Kidney (tissue), 14 donors: ENCODE results near the gene CNKSR1. TPM values are rescaled to one million over a fixed set of nuclear protein-coding genes. Genes with fewer than 3 reads are reported as not detected.
A peak's percentile ranks its signal among the peaks of the same experiment; 100 is the strongest.

Experiments
- DNase-seq, 5 donors: peaks; one replicate each; pipeline ENCODE4 v3.0.0-alpha.2; 2013 to 2020
- FAIRE-seq: peaks from 2 replicates; lab custom pipeline; 2012; peaks lifted over from hg19 to GRCh38; lab: Jason Lieb, UNC
- H3K27ac ChIP-seq, 2 donors: one replicate each; pipeline ENCODE4 v1.7.0; 2013; ENCODE audit warnings: low read depth in 2 of 2, low read length in 2 of 2, inconsistent platforms in 1 of 2
- H3K27me3 ChIP-seq: one replicate; pipeline ENCODE4 v1.7.1; 2013; ENCODE audit warnings: low read length, inconsistent platforms; ENCODE audit not compliant: control insufficient read depth, insufficient read depth
- H3K36me3 ChIP-seq, 3 donors: one replicate each; pipeline versions ENCODE4 v1.7.0 to v1.7.1; 2013; ENCODE audit warnings: low read length in 3 of 3, control low read depth in 1 of 3, inconsistent platforms in 1 of 3; ENCODE audit not compliant: insufficient read depth in 3 of 3, control insufficient read depth in 2 of 3
- H3K4me1 ChIP-seq, 3 donors: one replicate each; pipeline versions ENCODE4 v1.7.0 to v1.7.1; 2013; ENCODE audit warnings: low read length in 3 of 3, inconsistent platforms in 1 of 3, low read depth in 1 of 3; ENCODE audit not compliant: control insufficient read depth in 2 of 3, insufficient read depth in 2 of 3
- H3K4me3 ChIP-seq, 3 donors: one replicate each; pipeline versions ENCODE4 v1.7.0 to v1.8.1; 2013; ENCODE audit warnings: low read length in 3 of 3, control low read depth in 1 of 3, inconsistent platforms in 1 of 3
- H3K9ac ChIP-seq, 3 donors: one replicate each; pipeline versions ENCODE4 v1.7.0 to v1.7.1; 2013; ENCODE audit warnings: low read length in 3 of 3, control low read depth in 1 of 3, inconsistent platforms in 1 of 3
- H3K9me3 ChIP-seq, 3 donors: one replicate each; pipeline versions ENCODE4 v1.7.0 to v1.7.1; 2013; ENCODE audit warnings: low read length in 3 of 3, control low read depth in 1 of 3, inconsistent platforms in 1 of 3; ENCODE audit not compliant: control insufficient read depth in 2 of 3, insufficient read depth in 1 of 3
- CTCF ChIP-seq: IDR thresholded peaks from 3 replicates; pipeline ENCODE4 v1.5.1; 2012; ENCODE audit warnings: mild to moderate bottlenecking, moderate library complexity, borderline replicate concordance; ENCODE audit not compliant: insufficient read depth; ENCODE audit errors: extremely low read depth
- intact Hi-C: fragments of 100-400 bp; cut with DNase I; formaldehyde crosslinking; loops from one replicate; pipeline ENCODE4 v1.11.1; 2022
- polyA plus RNA-seq: library from polyadenylated mRNA; stranded (reverse); fragments of 350-450 nt; fragmentation: Illumina TruSeq; extraction: RNeasy Lipid Tissue Mini Kit (QIAGEN cat#74804); gene quantifications from one replicate; pipeline ENCODE4 v1.2.3, GENCODE V29; 2014; ENCODE audit warnings: low read depth, low replicate concordance; ENCODE audit not compliant: insufficient read depth
- total RNA-seq: library from RNA; stranded (reverse); fragmentation: NEBNext Ultra II Directional; extraction: Animal tissue kit (Norgen Biotek cat#: 25700); gene quantifications from one replicate; pipeline ENCODE4 v1.2.1, GENCODE V29; 2021
- donor health status: control.
- donor health status: control.
- donor health status: control.
- donor health status: control.
- donor health status: control.
- donor health status: DM: yes; HTN: yes; CAD: no.
- donor health status: Normal renal cell carcinoma (clear cell type).

CNKSR1 gene
- total and polyA plus RNA-seq, 2 donors from 2014 or later, result 8.8 to 19.7 TPM

GRCh38 chr1:26220199-26220912, 43.1 kb downstream of the CNKSR1 start:
- Histone ChIP-seq H3K4me1 (peaks cover 0 to 3% (median 0%) of the 10 kb centered on the region in 3 donors), H3K9me3 (no peaks in the 10 kb centered on the region), H3K4me3 (no peak overlapping the region), H3K36me3 (no peaks in the 10 kb centered on the region), H3K27me3 (no peaks in the 10 kb centered on the region), H3K9ac (no peak overlapping the region), H3K27ac (no peak overlapping the region)
- TF ChIP-seq CTCF, result no peak
- intact Hi-C loops, result no loop called here
- peak in 3 of 5 donors; percentile 22 to 39 (median 24) for DNase-seq
- no peak for FAIRE-seq

DNA sequence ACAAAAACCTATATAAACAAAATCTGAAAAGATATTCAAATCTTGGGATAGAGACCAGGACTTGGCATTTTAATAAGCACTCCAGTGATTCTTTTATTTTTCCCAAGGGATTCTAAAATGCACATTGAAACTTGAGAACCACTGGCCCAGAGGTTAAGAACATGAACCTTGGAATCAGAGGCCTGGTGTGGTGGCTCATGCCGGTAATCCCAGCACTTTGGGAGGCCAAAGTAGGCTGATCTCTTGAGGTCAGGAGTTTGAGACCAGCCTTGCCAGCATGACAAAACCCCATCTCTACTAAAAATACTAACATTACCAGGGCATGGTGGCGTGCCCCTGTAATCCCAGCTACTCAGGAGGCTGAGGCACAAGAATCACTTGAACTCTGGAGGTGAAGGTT, 43.8 kb downstream of the CNKSR1 start:
- DNase-seq, result no peak
- no peak overlapping the region for H3K4me3 ChIP-seq
- H3K9me3 ChIP-seq, result no peaks in the 10 kb centered on the region
- H3K4me1 ChIP-seq, result peaks cover 0 to 3% (median 0%) of the 10 kb centered on the region in 3 donors
- TF ChIP-seq CTCF, result no peak
- intact Hi-C loops, result no loop called here
- no peak overlapping the region for H3K27ac ChIP-seq
- H3K36me3 ChIP-seq, result no peaks in the 10 kb centered on the region
- peaks cover 2% of the 10 kb centered on the region for H3K27me3 ChIP-seq
- H3K9ac ChIP-seq, result no peak overlapping the region
- no peak for FAIRE-seq

DNA sequence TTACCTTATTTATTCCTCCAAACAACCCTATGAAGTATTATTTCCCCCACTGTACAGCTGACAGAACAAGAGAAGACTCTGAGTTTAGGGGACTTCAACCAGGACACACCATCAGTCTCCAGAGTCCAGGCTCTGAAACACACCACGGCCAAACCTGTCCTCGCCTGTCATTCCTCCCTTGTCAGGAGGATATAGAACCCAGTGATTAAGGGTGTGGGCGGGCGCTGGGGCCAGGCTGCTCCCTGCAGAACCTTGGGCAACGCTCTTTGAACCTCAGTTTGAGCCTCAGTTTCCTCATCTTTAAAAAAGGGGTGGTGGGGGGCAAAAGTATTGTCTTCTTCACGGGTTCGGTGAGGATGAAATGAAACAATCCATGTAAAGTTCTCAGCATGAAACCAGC, 47.3 kb downstream of the CNKSR1 start:
- Histone ChIP-seq H3K9ac (no peak overlapping the region), H3K4me1 (peaks cover 0 to 5% (median 0%) of the 10 kb centered on the region in 3 donors), H3K27ac (peak overlapping the region; percentile 48 to 60), H3K9me3 (no peaks in the 10 kb centered on the region), H3K4me3 (peak overlapping the region in 1 of 3 donors; percentile 82), H3K36me3 (no peaks in the 10 kb centered on the region), H3K27me3 (peaks cover 5% of the 10 kb centered on the region)
- no peak for TF ChIP-seq CTCF
- FAIRE-seq (no peak), DNase-seq (no peak)
- intact Hi-C loops, result no loop called here
